CD14-positive monocyte (primary cell): ENCODE results near the gene NME7. TPM values are rescaled to one million over a fixed set of nuclear protein-coding genes. Genes with fewer than 3 reads are reported as not detected.

Source experiments
- DNase-seq, 3 donors: peaks; one replicate each; pipeline ENCODE4 v3.0.0-alpha.2; 2011 to 2022
- H2AFZ ChIP-seq: 2 replicates; pipeline ENCODE4 v1.6.0; 2012; ENCODE audit warnings: mild to moderate bottlenecking, low read depth, low read length, inconsistent platforms; ENCODE audit not compliant: insufficient read depth, poor library complexity, severe bottlenecking
- H3K27ac ChIP-seq, 2 donors: 1 replicate in 1 of 2; 2 replicates in 1 of 2; pipeline ENCODE4 v1.5.1; 2012 to 2013; ENCODE audit warnings: low read length in 2 of 2, control low read depth in 1 of 2, inconsistent platforms in 1 of 2, low read depth in 1 of 2, mild to moderate bottlenecking in 1 of 2
- H3K27me3 ChIP-seq, 2 donors: one replicate each; pipeline versions ENCODE4 v1.6.0 to v1.6.1; 2011 to 2013; ENCODE audit warnings: low read length in 2 of 2; ENCODE audit not compliant: control insufficient read depth in 2 of 2, insufficient read depth in 2 of 2
- H3K36me3 ChIP-seq, 2 donors: replicated peaks in 1 of 2; 1 replicate in 1 of 2; 2 replicates in 1 of 2; pipeline versions ENCODE4 v1.5.1 to v1.6.1; 2012 to 2013; ENCODE audit warnings: low read length in 2 of 2, control low read depth in 1 of 2, inconsistent platforms in 1 of 2, mild to moderate bottlenecking in 1 of 2; ENCODE audit not compliant: insufficient read depth in 2 of 2, control insufficient read depth in 1 of 2
- H3K4me1 ChIP-seq, 2 donors: 1 replicate in 1 of 2; 2 replicates in 1 of 2; pipeline versions ENCODE4 v1.5.1 to v1.6.1; 2012 to 2013; ENCODE audit warnings: low read length in 2 of 2, control low read depth in 1 of 2, inconsistent platforms in 1 of 2, mild to moderate bottlenecking in 1 of 2, moderate library complexity in 1 of 2; ENCODE audit not compliant: insufficient read depth in 2 of 2, control insufficient read depth in 1 of 2
- H3K4me2 ChIP-seq: replicated peaks from 2 replicates; pipeline ENCODE3; 2012; ENCODE audit warnings: low read length, moderate library complexity, mild to moderate bottlenecking; ENCODE audit not compliant: poor library complexity, severe bottlenecking; ENCODE audit errors: extremely low read depth
- H3K4me3 ChIP-seq, 3 experiments: fragments of 200-600 bp in 1 of 3; sonication (generic) in 1 of 3; replicated peaks in 1 of 3; 1 replicate in 2 of 3; 2 replicates in 1 of 3; pipeline ENCODE4 v1.5.1; 2011 to 2013; ENCODE audit warnings: low read length in 3 of 3, mild to moderate bottlenecking in 3 of 3, control low read depth in 2 of 3, low read depth in 2 of 3, inconsistent platforms in 1 of 3, moderate library complexity in 1 of 3
- H3K79me2 ChIP-seq: 2 replicates; pipeline ENCODE4 v1.6.0; 2012; ENCODE audit warnings: mild to moderate bottlenecking, control low read depth, inconsistent platforms, low read length, moderate library complexity; ENCODE audit not compliant: insufficient read depth
- H3K9ac ChIP-seq: 2 replicates; pipeline ENCODE4 v1.6.0; 2017; ENCODE audit warnings: low read length, mild to moderate bottlenecking; ENCODE audit not compliant: insufficient read depth, poor library complexity, severe bottlenecking
- H3K9me3 ChIP-seq, 2 donors: replicated peaks in 1 of 2; 1 replicate in 1 of 2; 2 replicates in 1 of 2; pipeline versions ENCODE4 v1.5.1 to v1.6.1; 2012 to 2013; ENCODE audit warnings: low read length in 2 of 2, control low read depth in 1 of 2; ENCODE audit not compliant: control insufficient read depth in 1 of 2, insufficient read depth in 1 of 2
- H4K20me1 ChIP-seq: 2 replicates; pipeline ENCODE4 v1.6.0; 2012; ENCODE audit warnings: mild to moderate bottlenecking, low read length, control low read depth, moderate library complexity; ENCODE audit not compliant: insufficient read depth
- H3K27ac Mint-ChIP-seq, 7 donors: one replicate each; pipeline ENCODE4 v1.8.0; 2020; ENCODE audit warnings: mild to moderate bottlenecking in 7 of 7, mixed read lengths in 7 of 7, moderate library complexity in 6 of 7, inconsistent platforms in 2 of 7
- H3K27me3 Mint-ChIP-seq, 3 donors: one replicate each; pipeline ENCODE4 v1.8.0; 2021 to 2022; ENCODE audit warnings: low read depth in 3 of 3, mild to moderate bottlenecking in 3 of 3, mixed read lengths in 3 of 3, moderate library complexity in 3 of 3, inconsistent platforms in 1 of 3
- H3K36me3 Mint-ChIP-seq, 2 donors: one replicate each; pipeline ENCODE4 v1.8.0; 2020; ENCODE audit warnings: mixed read lengths in 2 of 2, inconsistent platforms in 1 of 2, mild to moderate bottlenecking in 1 of 2
- H3K4me1 Mint-ChIP-seq: one replicate; pipeline ENCODE4 v1.8.0; 2020; ENCODE audit warnings: mild to moderate bottlenecking, mixed read lengths
- H3K4me3 Mint-ChIP-seq, 2 donors: one replicate each; pipeline ENCODE4 v1.8.0; 2020; ENCODE audit warnings: mild to moderate bottlenecking in 2 of 2, mixed read lengths in 2 of 2, moderate library complexity in 1 of 2
- H3K9me3 Mint-ChIP-seq, 7 donors: one replicate each; pipeline ENCODE4 v1.8.0; 2020 to 2022; ENCODE audit warnings: mixed read lengths in 7 of 7, mild to moderate bottlenecking in 6 of 7, moderate library complexity in 6 of 7, inconsistent platforms in 2 of 7
- CTCF ChIP-seq: fragments of 200-600 bp; IDR thresholded peaks from one replicate; pipeline ENCODE4 v1.8.0; 2022; ENCODE audit warnings: antibody characterized with exemption, mild to moderate bottlenecking
- WGBS: methylation state at CpG from one replicate; pipeline ENCODE4 v1.1.5; 2013; ENCODE audit warnings: missing lambda C conversion rate; ENCODE audit not compliant: insufficient coverage; 5-methylcytosine and 5-hydroxymethylcytosine counted together
- intact Hi-C, 2 donors: fragments of 100-400 bp; cut with micrococcal nuclease; formaldehyde crosslinking; loops; one replicate each; pipeline versions ENCODE4 v1.15.0 to v1.15.1; 2023
- polyA plus RNA-seq, 3 donors: library from polyadenylated mRNA; depleted of rRNA in 1 of 3; unstranded in 2 of 3; stranded (reverse) in 1 of 3; fragments of 300-500 nt in 2 of 3; fragments of >200 nt in 1 of 3; fragmentation: Illumina TruSeq in 2 of 3; gene quantifications; 1 replicate in 2 of 3; 2 replicates in 1 of 3; pipeline ENCODE4 v1.2.3, GENCODE V29; 2012 to 2021

The NME7 gene
- polyA plus RNA-seq, 3 donors = 3.5 to 8.0 (median 6.0) TPM

- Mint-ChIP-seq H3K27ac (peak overlapping the region in 5 of 7 donors; percentile 28 to 71 (median 63)), H3K9me3 (peaks cover 7 to 20% (median 13%) of the 10 kb centered on the region in 7 donors), H3K27me3 (no peaks in the 10 kb centered on the region), H3K4me1 (peaks cover 12% of the 10 kb centered on the region), H3K36me3 (peaks cover 0 to 4% of the 10 kb centered on the region in 2 donors), H3K4me3 (peak overlapping the region in 1 of 2 donors; percentile 46)
- Histone ChIP-seq H2AFZ (peak overlapping the region; percentile 56), H3K79me2 (no peaks in the 10 kb centered on the region), H3K9me3 (peaks cover 0 to 4% of the 10 kb centered on the region in 2 donors), H3K4me2 (peak overlapping the region; percentile 18), H3K27me3 (no peaks in the 10 kb centered on the region), H3K9ac (no peak overlapping the region), H4K20me1 (no peaks in the 10 kb centered on the region), H3K27ac (peak overlapping the region in 1 of 2 donors; percentile 61), H3K4me3 (peak overlapping the region in 1 of 3 experiments; percentile 12), H3K36me3 (no peaks in the 10 kb centered on the region), H3K4me1 (peaks cover 11 to 14% of the 10 kb centered on the region in 2 donors)
- TF ChIP-seq CTCF = no peak
- DNase-seq = no peak
- WGBS = 12% methylated on average over 2 of the region's 3 CpGs
- intact Hi-C loops = no loop called here
These were observed 41.2 kb downstream of the NME7 start for GRCh38 chr1:169326261-169326955.

- Histone ChIP-seq H3K79me2 (no peaks in the 10 kb centered on the region), H3K9ac (no peak overlapping the region), H3K27me3 (no peaks in the 10 kb centered on the region), H3K4me2 (no peak overlapping the region), H3K4me1 (peaks cover 11 to 14% of the 10 kb centered on the region in 2 donors), H2AFZ (no peak overlapping the region), H3K36me3 (no peaks in the 10 kb centered on the region), H4K20me1 (no peaks in the 10 kb centered on the region), H3K27ac (no peak overlapping the region), H3K9me3 (peaks cover 0 to under 1% of the 10 kb centered on the region in 2 donors), H3K4me3 (no peak overlapping the region)
- peaks cover 0 to 4% of the 10 kb centered on the region in 2 donors for H3K36me3 Mint-ChIP-seq
- intact Hi-C loops = no loop called here
- no peak overlapping the region for H3K4me3 Mint-ChIP-seq
- H3K27me3 Mint-ChIP-seq = no peaks in the 10 kb centered on the region
- peak overlapping the region in 1 of 7 donors; percentile 28 for H3K27ac Mint-ChIP-seq
- no peak for TF ChIP-seq CTCF
- DNase-seq = no peak
- peaks cover 6 to 13% (median 9%) of the 10 kb centered on the region in 7 donors for H3K9me3 Mint-ChIP-seq
- H3K4me1 Mint-ChIP-seq = peaks cover 12% of the 10 kb centered on the region
- WGBS = no CpG with 5 or more reads among the region's 1 CpG
These were observed 42.5 kb downstream of the NME7 start for GRCh38 chr1:169325117-169325516.
